GM21529 (cell line): Measurements from ENCODE around the gene TMEM250.

Experiments used
- ATAC-seq: cut with Tn5 transposase; IDR thresholded peaks from one replicate; pipeline ENCODE4 v1.9.1; 2021; ENCODE audit not compliant: unreplicated experiment

TMEM250 gene

DNA sequence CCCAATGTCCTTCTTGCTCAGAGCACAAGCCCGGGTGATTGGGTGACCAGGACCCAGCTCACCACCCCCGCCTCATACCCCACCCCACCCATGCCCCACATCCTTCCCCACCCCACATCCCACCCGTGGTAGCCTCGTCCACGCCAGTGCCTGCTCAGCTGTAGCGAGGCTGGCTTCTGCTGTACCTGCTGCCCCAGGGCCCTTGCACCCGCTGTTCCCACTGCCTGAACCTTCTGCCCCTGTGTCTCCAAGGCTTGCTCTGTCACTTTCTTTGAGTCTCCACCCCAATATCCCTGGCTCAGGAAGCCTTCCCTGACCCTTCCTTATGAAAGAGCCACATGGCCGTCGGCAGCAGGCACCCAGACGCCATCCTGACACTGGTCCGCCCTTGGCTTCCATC, 20.5 kb downstream of the TMEM250 start:
- ATAC-seq = no peak

DNA sequence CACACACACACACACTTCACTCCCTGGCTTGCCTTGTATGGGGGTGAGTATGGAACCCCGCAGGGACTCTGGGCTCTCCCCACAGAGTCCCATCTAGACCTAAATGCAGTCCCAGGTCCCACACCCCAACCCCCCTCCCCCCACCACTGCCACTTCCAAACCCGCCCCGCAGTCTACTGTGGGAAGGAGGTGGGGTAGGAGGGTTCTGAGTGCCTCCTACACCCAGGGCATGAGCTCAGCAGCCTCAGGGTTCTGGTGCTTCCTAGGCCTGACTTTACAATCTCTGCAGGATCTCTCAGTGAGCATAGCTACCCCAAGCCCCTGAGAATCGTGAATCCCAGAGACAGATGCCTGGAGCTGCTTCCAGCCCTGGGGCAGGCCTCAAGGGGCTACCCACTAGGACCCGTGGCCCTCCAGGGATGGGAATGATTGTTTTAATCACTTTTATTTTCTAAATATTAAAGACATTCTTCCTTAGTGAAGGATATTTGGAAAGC, 22.1 kb downstream of the TMEM250 start:
- no peak for ATAC-seq

DNA sequence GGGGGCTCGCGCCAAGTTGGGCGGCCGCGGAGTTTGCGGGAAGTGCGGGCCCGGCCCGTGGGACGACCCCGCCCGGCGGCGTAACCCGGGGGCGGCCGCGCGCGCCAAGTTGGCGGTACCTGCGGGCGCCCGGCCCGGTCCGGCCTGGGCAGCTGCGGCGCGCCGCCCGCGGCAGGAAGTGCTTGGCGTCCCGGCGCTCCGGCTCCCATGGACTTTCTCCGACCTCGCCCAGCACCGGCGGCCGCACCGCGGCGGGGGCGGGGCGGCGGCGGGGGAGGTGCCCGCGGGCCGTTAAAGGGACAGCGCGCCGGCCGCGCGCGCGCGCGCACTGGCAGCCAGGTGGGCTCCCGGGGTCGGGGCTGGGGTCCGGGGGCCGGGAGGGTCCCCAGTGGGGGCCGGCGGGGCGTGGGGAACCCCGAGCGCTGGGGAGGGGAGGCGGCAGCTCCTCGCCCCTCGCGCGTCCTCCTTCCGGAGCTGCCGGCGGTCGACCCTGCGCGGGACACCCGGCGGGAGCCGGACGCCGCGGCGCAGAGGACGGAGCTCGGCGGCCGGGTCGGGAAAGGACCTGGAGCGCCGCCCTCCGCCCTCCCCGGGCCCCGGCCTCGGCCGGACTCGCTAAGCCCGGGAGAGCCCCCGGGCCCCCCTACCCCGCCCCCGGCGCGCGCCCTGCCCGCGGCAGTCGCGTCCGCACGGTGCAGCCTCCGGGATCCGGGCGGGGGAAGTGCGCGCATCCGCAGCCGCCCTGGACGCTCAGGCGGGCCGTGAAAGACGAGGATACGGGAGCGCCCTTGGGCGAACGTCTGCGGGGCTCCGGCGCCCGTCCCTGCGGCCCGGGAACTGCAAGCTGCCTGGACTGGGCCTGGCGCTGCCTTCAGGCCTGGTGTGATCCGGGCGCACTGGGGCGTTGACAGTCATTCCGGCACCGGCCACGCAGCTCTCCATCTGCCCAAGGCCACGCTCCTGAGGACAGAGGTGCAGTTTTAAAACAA, 23.3 kb downstream of the TMEM250 start, which contains the start of gene NACC2:
NACC2 (minus strand) TSS at position 220 of the 989 bp plus-strand sequence. CDS start 44,768 bp downstream, outside the sequence.
- ATAC-seq = no peak

DNA sequence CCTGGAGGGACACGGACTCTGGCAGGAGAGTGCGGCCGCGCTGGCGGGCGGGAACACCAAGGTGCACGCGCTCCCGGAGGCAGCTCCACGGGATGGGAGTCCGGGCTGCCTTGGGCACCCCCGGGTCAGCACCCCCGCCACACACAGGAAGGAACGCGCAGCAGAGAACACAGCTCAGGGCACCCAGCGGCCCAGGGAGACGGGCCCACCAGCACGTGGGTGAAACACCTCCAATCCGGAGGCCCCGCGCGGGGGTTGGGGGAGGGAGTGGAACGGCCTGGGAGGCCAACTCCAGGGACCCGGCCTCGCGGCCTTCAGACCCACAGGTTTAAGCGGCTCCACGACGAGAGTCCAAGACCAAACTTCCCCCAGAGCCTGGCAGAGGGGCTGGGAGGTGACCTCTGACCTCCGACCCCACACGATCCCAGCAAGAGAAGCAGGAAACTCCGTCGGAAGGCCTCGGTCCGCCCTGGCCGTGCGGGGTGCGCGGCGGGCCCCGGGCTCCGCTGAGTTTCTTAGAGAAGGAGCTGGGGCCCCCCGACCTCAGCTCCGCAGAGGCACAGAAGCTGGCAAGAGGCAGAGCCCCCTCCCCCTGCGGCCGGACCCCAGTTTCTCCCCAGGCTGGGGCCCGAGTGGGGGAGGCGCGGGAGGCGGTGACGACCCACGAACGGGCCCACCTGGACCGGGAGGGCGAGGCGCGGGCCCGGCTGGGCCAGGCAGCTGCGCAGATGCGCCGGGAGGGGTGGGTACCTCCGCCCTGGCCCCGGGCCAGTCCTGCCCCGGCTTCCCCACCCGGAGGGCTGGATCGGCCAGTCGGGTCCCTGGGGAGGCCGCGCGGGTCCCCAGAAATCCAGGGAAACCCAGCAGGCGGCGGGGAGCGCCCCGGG, 24.4 kb downstream of the TMEM250 start:
- no peak for ATAC-seq

DNA sequence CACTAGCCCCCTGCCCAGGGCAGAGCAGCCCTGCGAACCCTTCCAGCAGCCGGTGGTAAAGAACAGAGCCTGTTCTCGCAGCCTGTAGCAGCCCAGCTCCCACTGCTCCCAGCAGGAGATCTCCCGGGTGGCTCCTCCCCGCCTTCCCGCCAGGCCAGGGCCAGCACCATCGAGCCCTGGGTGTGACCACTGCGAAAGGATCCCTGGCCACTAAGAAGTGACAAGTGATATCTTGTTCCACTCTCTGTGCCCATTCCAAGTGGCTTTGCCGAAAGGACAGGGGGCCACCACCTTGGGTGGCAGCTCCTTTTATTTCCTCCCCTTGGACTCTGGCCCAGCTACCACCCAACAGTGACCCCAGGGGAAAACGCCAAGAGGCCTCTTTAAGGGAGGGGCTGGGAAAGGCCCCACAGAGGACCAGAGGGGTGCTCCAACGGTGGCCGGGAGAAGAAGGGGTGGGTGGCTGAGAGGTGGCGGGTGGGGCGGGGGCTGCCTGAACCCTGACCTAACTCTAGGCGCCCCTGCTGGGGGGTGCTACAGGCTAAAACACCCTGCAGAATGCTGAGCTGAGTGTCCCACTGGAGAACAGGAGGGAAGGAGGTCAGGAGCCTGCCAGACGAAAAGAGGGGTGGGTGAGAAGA, 25.2 kb downstream of the TMEM250 start:
- no peak for ATAC-seq

DNA sequence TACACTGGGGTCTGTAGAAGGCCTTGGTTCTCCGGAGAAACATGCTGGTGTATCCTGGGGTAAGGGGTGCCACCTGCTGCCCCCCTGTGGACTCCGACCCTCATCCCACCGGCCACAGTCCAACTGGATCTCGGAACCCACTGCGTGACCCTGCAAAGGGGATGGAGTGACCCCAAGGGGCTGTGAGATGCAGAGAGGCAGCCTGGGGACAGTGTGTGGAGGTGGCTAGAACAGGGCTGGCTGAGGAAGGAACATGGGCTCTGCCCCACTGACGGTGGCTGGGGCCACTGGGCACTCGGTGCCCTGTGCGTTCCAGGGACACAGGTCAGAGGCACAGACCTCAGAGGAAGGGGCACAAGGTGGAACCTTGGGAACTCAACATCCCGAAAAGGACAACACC, 25.9 kb downstream of the TMEM250 start:
- no peak for ATAC-seq

DNA sequence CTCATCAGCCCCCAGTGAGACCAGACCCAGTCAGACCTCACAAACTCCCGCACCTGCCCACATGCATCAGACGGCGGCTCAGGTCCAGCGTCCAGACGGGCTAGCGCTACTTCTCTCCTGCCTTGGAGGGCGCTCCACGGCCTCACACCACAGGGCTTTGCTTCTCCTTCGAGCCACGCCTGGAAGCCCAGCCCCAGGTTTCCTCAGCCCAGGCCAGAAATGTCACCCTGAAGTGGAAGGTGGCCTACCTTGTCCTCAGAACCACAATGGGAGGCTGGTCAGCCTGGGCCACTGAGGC, 26.4 kb downstream of the TMEM250 start:
- no peak for ATAC-seq

DNA sequence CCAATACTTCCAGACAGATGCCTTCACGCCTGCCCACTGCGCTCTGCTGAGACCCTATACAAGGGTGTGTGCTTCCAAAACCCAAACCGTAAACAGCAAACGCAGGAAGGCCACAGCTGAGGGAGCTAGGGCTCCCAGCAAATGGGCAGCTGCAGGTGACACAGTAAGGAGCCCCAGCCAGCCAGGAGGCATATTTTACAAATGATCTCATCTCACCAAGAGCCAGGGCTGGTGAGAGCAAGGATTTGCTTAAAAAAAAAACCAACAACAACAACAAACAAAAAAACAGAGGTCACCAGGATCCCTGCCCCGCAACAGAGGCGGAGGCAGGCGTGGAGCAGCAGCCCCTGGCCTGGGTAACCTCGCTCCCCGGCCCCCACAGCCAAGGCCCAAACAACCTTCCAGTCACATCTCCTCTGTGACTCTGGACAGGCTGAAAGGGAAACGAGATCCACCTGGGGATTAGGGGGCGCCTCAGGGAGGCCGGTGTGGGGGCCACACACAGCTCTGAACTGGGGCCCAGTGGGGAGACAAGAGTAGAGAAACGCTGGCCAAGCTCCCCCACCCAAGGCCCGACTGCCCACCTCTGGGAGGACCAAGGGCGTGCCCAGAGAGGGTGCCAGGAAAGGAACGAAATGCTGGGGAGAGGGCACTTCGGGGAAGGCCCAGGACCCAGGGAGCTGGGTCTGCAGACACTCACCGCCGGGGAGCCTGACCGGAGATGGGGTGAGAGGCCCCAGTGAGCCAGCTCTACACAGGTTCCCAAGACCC, 26.9 kb downstream of the TMEM250 start:
- no peak for ATAC-seq

DNA sequence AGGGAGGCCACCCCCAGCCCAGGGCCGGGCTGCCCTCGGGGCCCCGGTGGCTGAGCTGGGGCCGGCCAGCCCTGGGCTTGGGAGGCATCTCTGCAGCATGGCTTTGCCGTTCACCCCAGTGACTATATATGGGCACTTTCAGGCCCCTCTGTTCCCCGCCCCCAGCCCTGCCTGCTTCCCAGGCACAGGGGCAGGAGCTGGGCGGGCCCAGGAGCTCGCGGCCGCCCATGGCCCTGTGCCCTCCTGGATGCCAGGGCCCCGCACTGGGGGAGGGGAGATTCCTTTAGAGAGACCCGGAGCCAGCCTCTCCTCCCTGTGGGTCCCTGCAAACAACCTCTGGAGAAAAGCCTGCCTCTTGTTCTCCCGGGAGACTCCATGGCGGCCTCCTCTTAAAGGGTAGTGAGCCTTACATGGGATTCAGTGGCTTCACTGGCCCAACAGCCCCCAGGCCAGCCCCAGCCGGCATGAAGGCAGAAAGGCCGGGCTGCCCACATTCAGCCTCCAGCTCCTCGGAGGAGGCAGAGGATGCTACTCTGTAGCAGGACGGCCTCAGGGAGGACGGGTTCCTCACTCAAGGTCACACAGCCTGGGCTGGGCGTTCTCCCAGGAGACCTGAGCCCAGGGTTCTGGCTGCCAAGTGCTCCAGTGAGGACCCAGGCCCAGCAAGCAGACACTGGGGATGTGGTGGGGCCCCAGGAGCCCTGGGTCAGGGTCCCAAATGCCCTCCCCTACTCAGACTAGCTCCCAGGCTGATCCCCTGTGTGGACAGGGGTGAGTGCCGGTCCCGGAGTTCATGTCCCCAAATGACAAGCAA, 27.7 kb downstream of the TMEM250 start:
- no peak for ATAC-seq

DNA sequence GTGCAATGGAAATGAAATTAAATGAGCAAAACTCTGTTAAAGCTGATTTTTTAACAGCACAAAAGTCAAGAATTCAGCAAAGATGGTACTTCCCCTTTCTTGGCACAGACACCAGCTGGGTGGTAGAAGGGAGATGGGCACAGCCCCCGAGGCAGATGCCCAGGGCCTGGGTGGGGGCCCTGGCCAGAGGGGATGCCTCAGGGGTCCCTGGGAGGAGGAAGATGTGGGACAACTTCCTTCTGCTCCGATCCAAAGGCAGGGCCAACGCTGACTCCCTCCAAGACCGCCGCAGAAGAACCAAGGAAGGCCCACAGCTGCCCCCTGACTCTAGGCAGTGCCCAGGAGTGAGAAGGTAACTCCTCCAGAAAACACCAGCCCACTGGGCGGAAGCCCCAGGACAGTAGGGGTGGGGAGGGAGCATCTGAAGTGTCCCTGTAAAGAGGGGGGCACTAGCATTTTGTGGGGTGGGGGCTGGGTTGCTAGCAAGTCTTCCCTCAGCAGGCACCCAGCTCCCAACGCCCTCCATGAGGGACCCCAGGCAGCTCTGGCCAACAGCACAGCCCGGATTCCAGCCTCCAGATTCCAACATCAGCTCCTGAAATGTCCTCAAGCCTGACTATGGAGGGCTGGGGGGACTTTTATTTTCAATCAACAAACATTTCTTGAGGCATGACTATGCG, 28.5 kb downstream of the TMEM250 start:
- no peak for ATAC-seq

DNA sequence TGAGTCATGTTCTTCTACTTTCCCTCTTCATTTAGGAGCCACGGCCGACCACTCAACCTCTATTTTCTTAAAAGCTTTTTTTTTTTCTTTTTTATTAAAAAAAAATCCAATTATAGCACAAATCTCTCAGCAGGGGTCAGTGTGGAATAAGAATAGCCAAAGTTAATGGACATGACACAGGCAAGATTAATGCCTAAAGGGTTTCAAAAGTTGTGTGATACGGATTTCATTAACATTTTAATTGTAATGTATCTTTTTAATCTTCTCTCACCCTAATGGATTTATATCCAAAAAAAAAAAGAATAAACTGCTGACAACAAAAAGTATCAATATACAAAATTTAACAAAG, 29.0 kb downstream of the TMEM250 start:
- no peak for ATAC-seq

DNA sequence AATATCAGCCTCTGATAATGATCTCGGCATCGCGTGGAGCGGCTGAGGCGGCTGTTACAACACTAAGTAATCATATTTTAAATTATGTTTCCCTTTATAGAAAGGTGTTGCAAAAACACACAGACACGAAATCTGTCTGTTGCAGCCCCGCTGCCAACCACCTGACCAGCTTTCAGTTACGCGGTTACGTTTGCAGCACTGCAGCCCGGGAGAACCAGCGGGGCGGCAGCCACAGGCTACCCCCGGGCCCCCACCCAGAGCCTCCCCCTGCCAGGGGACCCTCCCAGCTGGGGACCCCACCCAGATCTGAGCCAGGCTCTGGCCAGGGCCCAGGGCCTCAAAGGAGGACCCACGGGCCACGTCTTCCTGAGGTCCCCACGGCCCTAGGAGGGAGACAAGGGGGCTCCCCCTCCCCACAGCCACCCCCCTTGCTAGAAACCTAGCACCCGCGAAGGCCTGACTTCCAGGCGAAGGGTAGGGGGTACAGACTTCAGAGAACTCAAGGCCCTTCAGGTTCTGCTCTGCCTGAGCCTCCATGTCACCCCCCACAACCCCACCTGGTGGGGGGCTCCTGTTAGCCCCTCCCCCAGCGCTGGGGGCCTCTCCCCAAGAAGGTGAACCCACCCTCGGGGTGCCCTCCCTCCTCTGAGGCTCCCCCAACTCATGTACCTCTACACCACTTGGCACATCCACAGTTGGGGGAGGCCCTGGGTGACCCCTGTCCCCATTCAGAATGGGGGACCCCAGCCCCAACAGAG, 29.6 kb downstream of the TMEM250 start:
- no peak for ATAC-seq

DNA sequence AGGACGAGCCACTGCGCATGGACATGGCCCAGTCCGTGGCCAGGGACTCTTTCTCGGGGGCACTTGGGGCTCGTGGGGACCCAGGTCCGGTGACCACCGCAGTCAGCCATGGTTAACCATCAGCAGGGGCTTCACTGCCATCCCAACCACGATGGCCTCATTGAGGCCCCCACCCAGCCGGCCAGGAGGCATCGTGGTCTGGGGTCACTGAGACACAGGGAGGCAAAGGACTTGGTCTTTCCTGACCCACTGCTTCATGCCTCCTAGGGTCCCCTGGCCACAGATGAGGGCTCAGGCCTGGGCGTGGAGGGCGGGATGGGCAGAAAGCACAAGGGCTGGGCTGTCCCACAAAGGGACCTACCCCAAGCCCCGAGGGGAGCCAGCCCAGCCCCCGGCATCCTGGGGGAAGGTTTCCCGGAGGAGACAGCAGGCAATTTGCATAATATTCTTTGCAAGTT, 30.2 kb downstream of the TMEM250 start:
- no peak for ATAC-seq

DNA sequence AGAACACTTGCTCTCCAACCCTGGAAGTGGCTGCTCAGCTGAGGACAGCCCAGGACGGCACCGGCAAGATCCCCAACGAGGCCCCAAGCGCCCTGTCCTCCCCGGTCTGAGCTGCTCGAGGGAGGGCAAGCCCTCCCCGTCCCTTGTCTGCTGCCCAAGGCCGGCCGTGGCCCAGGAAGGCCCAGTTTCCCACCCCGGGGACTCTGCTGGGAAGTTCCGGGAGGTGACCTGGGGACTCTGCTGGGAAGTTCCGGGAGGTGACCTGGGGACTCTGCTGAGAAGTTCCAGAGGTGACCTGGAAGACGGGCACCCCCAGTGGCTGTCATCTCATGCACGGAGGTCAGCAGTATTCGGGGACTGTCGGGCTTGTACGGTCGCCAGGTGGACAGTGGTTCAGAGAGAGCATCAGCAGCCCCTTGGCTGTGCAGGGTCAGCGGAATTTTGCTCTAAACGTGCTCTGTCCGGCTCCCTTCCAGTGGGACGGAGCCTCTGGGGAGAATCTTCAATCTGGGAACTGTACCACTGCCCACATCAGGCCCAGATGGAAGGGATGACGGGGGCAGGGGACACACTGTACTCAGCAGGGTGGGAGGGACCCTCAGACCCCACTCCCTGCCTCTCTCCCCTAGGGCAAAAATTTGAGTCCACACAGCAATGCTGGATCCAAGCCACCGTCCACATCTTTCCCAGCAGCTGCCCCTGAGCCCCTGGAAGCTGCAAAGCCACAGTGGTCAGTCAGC, 30.8 kb downstream of the TMEM250 start:
- no peak for ATAC-seq

DNA sequence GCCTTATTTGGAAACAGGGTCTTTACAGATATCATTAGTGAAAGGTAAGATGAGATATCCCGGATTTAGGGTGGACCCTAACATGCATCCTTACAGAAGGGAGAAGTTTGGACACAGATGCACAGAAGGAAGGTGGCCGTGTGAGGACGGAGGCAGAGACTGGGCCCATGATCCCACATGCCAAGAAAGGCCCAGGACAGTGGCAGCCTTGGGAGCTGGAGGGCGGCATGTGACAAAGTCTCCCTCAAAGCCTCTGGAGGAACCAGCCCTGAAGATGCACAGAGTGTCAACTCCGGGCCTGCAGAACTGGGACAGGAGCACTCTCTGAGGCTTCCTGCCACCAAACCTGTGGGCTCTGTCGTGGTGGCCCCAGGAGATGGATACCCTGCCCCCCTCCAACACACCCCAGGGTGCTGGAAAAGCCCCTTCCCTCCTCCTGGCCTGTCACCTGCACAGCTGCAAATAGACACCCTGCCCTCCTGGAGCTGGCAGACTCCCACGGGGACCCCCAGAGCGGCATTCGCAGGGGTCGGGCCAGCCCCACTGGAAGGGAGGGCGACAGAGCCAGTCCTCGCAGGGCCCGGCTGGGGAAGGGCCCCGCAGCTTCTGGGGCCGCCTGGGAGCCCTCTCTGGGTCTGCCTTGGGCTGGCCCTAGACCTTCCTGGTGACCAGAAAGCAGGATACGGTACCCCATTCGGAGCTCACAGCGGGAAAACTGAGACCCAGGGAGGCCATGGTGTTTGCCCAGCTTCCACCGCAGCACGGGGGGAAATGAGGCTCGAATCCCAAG, 31.5 kb downstream of the TMEM250 start:
- ATAC-seq = no peak

DNA sequence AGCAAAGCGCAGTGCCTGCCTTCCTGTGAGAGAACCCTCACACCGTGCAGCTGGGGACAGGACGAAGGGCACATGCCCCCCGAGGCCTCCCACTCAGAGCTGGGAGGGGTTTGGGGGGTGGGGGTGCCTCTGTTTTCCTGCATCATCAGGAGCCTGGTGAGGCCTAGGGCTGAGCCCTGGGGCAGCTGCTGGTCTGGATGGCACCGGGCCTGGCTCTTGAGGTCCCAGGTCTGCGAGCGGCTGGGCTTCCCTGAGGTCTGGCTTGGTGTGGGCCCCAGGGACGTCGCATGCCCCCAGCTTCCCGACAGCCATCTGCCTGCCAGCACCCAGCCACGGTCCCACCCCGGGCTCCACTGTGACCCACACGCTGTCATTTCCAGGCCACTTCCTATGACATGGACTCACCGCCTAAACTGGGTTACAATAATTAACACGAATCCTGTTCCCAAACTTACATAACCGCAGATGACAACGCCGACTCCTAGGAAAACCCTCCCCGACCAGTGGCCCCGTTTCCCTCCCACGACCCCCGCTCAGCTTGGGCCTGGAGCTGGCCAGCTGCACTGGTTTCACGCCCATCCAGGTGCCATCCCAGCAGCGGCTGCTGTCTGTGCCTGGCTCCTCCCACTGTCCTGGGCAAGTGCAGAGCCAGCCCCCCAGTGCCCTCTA, 32.3 kb downstream of the TMEM250 start:
- no peak for ATAC-seq
